Measurements from ENCODE around the gene TMUB2.

Gene TMUB2

DNA sequence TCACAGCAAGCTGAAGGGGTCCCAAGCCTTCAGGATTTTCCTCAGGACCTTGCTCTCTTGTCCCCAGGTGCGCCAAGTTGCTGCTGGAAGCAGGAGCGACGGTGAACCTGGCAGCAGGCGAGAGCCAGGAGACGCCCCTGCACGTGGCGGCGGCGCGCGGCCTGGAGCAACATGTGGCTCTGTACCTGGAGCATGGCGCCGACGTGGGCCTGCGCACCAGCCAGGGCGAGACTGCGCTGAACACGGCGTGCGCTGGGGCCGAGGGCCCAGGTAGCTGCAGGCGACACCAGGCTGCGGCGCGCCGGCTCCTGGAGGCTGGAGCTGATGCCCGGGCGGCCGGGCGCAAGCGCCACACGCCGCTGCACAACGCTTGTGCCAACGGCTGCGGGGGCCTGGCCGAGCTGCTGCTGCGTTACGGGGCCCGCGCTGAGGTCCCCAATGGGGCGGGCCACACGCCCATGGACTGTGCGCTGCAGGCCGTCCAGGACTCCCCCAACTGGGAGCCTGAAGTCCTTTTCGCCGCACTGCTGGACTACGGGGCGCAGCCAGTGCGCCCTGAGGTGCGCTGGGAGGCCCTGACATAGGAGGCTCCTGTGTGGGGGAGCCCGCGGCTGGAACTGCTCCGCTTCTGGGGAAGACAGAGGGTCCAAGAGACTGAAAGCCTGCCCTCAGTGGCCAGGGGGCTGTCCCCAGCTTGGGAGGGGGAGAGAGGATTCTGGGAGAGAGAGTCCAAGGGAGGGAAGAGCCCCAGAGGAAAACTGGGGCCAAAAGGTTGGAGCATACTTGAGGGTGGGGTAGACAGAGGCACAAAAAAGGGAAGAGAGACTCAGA lies 9.9 kb upstream of the TMUB2 start:
- DNase-seq: no peak

DNA sequence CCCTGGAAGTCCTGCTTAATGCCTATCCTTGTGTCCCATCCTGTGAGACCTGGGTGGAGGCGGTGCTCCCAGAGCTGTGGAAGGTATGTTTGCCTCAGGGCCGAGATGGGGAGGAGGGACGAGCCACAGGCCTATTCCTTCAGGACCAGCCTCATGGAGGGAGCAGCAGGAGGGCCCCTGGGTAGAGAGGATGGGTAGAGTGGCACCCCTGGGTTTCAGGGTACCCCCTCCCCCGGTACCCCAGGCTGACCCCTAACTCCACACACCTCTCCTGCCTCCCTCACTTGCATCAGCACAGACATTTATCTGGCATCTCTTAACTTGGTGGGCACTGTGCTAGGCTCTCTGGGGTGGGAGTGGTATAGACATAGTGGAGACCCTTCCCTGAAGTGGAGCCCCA lies 9.1 kb upstream of the TMUB2 start:
- no peak for DNase-seq

DNA sequence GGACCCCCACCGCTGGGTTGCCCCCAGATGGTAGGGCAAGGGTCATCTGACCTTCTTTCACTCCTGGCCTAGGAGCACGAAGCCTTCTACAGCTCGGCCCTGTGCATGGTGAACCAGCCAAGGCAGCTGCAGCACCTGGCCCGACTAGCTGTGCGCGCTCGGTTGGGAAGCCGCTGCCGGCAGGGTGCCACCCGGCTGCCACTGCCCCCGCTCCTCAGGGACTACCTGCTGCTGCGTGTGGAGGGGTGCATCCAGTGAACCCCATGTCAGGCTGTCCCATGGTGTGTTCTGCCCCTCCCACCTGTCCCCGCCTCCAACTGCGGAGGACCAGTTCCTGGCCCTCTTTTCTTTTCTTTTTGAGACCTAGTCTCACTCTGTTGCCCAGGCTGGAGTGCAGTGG lies 8.6 kb upstream of the TMUB2 start:
- DNase-seq: no peak

DNA sequence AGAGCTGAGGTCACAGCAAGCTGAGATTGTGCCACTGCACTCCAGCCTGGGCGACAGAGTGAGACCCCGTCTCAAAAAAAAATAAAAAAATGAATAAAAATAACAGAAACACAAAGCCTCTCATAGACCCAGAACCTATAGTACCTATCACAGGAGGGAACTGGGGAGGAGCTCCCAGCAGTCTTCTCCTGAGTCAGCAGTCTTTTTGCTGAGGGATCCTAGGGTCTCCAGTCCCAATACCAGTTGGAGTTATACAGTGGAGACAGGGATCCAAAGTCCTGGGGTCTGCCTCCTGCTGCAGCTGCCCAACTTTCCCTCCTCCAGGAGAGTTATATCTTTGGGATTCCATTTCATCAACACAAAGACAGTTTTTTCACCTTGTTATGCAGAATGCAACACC lies 3.7 kb upstream of the TMUB2 start:
- no peak for DNase-seq

DNA sequence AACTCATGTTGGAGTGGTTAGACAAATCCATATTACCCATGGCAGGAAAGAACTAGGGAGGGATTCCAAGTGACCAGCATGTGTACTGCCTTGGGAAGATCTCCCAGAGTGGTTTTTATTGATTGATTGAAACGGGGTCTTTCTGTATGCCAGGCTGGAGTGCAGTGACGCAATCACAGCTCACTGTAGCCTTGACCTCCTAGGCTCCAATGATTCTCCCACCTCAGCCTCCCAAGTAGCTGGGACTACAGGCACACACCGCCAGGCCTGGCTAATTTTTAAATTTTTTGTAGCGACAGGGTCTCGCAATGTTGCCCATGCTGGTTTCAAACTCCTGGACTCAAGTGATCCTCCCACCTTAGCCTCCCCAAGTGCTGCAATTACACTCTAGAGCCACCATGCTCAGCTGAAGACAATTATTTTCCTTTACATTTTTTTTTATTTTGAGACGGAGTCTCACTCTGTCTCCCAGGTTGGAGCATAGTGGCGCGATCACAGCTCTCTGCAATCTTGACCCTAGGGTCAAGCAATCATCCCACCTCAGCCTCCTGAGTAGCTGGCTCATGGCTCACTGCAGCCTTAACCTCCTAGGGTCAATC lies 2.5 kb upstream of the TMUB2 start:
- no peak for DNase-seq

DNA sequence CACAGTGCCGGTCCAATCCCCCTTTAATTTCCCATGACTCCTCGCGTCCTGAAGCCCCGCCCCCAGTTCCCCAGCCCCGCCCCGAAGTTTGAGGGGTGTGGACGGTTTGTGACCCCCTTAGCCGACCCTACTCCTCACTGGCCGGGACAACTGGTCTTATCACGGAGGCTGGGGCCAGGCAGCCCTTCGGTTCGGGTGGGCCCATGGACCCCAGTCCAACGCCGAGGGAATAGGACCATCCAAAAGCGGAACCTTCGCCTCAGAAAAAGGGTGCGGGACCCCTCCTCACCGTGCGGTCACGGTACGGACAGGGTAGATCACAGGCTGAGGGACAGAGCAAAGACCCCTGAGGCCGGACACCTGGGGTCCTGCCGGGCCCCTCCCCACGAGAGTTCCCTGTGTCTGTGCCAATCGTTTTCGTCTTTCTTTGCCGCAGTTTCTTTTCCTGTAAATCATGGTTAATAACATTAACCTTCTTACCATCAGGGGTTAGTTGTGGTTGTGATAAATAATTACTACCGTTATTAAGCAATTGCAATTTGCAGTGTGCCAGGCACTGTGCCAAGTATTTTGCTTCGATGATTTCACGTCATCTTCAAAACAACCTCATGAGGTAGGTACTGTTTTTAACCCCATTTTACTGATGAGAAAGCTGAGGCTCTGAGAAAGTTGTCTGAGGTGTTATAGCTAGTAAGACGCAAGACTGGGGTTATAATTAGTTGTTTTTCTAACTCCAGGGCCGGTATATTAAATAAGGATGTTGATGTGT lies 543 bp downstream of the TMUB2 start:
- peak in 5 of 58 donors; percentile 44 to 90 (median 79) for DNase-seq

DNA sequence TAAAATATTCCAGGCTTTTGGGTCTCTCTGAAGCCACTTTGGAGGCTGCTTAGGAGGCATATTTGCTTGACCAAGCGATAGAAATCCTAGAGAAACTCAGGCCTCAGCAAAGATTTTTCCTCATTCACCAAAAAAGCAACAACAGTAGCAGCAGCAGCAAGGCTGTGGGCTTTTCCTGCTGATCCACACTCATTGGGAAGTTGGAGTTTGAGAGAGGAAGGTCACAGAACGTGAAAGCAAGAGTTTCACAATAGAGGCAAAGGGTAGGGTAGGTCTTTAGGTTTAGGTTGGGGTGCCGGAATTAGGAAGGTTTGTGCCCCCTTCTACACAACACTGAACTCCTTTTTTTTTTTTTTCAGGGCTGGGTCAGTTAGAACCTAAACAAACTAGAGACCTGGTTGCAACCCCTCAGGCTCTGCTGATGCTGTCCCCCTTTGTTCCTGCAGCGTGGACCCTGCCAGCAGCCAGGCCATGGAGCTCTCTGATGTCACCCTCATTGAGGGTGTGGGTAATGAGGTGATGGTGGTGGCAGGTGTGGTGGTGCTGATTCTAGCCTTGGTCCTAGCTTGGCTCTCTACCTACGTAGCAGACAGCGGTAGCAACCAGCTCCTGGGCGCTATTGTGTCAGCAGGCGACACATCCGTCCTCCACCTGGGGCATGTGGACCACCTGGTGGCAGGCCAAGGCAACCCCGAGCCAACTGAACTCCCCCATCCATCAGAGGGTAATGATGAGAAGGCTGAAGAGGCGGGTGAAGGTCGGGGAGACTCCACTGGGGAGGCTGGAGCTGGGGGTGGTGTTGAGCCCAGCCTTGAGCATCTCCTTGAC lies 2.0 kb downstream of the TMUB2 start:
- DNase-seq: no peak

DNA sequence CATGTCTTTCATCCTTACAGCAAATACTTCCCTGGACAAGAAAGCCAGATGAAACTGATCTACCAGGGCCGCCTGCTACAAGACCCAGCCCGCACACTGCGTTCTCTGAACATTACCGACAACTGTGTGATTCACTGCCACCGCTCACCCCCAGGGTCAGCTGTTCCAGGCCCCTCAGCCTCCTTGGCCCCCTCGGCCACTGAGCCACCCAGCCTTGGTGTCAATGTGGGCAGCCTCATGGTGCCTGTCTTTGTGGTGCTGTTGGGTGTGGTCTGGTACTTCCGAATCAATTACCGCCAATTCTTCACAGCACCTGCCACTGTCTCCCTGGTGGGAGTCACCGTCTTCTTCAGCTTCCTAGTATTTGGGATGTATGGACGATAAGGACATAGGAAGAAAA lies 3.7 kb downstream of the TMUB2 start:
- no peak for DNase-seq

DNA sequence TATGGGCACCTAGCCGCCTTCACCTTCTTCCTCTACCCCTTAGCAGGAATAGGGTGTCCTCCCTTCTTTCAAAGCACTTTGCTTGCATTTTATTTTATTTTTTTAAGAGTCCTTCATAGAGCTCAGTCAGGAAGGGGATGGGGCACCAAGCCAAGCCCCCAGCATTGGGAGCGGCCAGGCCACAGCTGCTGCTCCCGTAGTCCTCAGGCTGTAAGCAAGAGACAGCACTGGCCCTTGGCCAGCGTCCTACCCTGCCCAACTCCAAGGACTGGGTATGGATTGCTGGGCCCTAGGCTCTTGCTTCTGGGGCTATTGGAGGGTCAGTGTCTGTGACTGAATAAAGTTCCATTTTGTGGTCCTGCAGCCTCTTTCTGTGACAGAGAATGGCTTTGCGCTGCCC lies 4.6 kb downstream of the TMUB2 start:
- peak in 1 of 58 donors; percentile 11 for DNase-seq

DNA sequence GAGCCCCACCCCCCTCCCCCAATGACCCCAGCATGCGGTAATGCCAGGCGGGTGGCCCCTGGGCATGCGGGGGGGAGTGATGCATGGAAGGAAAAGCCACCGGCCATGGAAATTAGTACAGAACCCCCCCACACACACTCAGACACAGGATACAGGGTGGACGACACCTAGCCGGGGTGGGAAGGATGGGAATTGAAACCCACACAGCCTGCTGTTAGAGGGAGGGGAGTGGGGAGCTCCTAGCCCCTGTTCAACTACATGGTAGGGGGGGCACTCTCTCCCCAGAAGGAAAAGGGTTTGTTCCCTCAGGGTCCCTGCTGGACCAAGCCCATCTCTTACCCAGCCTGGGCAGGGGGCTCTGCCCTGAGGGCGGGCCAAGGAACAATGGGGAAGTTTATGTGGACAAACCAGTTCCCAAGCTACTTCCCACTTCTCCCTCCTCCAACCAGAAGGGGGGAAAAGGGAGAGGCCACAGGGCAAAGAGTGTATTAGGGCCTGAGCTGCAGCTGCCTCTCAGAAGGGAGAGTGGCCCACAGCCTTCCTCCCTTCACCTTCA lies 5.2 kb downstream of the TMUB2 start:
- DNase-seq: no peak

DNA sequence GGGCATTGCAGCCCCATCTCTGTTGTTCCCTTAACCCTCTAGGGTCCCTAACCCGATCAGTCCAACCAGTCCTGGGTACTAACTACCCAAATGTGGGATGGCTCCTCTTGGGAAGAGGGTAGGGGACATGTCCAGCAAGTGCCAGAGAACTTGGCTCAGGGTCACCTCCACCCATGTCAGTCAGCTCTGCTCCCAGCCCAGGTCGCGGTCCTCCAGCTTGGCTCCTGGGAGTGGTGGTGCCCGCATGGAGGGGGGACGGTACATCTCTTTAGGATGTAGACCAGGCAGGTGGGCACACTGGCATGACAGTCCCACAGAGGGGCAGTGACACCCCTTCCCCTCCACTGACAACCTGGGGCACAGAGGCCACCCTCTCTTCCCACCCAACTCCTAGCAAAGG lies 6.0 kb downstream of the TMUB2 start:
- DNase-seq: no peak

DNA sequence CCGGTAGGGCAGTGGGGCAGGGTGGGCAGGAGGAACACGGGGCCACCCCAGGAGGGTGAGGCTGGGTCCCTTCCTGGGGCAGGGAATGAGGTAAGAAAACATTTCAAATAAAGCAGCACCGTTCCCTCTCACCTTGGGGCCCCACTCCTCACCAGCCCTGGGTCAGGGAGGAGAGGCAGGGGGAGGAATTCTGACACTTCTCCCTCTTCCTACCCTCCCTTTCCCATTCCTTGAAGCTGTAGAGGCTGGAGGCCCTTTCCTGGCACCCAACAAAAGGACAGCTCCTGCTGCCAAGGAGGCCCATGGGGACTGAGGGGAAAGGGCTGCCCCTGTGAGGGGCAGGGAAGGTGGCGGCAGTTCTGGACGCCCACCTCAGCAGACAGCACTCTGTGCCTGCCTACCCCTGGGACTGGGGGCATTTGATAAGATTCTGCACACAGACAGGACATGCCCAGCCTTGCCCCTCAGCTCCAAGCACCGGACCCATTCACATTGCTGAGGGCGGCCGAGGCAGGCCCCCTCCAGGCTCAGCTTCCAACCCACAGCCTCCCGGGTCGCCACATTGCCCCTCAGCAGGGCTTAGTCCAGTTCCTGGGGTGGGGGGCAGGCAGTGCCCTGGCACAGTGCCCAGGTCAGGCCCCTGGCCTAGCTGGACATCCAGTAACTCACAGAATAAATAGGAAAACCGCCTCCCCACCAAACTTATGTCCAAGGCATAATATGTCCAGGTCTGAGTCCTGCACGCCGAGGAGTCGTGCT lies 6.7 kb downstream of the TMUB2 start:
- no peak for DNase-seq

DNA sequence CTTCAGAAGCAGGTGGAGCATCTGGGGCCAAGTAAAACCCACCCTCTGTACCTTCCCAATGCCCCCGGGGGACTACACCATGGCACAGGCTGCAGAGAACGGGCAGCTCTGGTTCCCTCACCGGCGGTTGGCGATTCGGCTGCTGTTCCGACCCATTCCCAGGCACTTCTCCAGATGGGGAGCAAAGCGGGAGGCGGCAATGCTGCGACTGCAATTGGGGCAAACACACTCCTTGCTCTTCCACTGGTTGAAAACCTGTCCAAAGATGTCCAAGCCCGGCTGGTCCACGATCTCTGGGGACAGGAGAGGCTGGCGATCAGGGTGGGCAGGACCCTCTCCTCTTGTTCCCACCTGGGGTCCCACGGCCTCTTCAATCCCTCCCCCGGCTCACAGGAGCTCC lies 10.3 kb downstream of the TMUB2 start:
- DNase-seq: no peak

DNA sequence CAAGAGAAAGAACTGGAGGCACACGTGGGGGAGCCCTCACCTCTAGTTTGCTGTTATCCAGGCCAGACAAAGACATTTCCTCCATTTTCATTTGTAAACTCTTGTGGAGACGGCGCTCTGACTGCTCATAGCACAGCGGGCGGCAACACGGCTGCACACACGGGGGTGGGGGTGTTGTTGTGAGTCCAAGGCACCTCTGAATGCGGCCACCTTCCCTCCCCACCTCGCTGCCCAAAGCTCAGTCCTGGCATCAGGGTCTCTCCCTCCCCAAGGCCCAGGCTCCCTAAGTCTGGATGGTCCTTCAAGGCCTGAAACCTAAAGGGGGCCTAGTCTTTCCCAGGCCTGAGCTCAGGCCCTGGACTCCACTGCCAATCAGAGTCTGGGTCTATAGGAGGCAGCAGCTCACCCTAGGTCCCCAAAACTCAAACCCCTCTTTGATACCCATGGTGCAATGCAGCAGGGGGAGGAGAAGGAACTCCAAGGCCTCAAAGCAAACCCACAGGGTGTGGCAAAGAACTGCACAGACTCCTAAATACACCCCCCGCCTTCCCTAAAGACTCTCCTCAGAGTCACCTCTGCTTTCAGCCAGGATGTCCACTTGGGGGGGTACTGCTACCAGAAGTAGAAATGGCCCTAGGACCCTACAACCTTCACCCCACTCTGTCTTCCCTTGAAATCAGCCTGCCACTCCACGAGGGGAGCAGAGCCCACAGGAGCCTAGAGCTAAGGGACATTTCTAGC lies 11.4 kb downstream of the TMUB2 start:
- DNase-seq: peak in 13 of 58 donors; percentile 12 to 48 (median 32)

DNA sequence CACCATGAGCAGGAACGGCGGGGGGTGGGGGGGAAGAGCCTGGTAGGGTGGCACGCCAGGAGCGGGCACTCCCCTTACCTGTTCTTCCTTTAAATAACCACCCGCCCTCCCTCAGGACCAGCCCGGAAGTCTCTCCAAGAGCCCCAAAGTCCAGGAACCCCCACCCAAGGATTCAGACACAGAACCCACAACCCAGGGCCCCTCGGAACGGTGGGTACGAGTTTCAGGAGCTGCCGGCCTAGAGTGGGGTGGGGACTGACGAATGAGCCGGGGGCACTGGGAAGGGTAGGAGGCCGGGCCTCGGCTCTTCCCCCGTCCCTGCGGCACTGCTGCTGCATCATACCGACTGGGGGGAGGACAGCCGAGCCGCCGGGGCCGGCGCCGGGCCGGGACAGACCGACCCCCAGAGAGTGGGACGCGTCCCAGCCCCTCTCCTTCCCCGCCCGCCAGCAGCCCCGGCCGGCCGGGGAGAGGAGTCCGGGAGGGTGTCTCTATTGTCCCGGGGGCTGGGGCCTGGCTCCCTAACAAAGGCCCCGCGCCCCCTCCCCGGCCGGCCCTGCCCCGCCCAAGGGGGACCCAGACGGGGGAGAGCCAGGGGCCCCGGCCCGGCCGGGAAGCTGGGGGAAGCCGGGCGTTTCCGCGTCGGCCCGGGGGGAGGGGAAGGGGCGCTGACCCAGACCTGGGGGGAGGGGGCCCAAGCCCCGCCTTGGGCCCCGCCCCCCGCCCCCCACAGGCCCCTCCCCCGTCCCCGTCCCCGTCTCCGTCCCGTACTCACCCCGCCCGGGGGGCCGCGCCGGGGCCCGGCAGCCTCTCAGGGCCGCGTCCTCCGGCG lies 12.2 kb downstream of the TMUB2 start:
- DNase-seq: peak in 26 of 58 donors; percentile 16 to 72 (median 46)

DNA sequence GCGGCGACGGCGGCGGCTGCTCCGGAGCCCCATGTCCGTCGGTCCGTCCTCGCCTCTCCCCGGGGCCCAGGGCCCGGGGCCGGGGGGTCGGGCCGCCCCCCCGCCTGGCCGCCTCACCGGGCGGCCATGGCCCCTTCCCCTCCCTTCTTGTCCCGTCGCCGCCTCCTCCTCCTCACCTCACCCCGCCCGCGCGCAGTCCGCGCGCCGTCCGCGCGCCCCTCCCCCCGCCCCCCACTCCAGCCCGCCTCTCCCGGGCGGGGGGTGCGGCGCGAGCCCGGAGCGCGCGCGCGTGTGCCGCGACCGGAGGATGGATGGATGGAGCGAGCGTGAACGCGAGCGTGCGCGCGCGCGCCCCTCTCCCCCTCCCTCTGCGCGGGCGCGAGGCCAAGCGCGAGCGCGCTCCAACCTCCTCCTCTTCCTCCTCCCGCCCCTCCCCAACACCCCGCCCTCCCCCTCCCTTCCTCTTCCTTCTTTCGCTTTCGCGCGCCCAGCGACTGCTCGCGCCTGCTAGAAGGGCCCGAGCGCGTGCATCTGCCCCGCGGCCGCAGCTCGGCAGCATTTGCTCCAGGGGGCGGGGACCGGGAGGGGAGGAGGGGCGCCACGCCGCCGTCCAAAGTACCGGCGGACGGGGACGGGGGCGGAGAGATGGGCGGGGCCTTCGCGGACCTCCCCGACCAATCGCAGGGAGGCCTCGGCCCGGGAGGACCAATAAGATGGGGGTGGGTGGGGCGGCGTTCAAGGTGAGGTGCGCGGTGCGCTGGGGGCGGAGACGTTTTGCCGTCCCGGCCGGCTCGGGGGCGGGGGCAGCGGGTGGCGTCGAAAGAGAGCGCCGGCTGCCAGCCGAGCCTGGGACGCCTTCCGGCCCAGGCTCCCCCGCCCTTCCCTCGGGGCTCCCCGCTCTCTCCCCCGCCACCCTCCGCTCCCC lies 13.0 kb downstream of the TMUB2 start, which contains the start of gene ATXN7L3:
ATXN7L3 (minus strand) TSS at position 332 of the 925 bp plus-strand sequence. CDS start 1,814 bp downstream, outside the sequence.
- DNase-seq: peak; percentile 33 to 98 (median 95)

DNA sequence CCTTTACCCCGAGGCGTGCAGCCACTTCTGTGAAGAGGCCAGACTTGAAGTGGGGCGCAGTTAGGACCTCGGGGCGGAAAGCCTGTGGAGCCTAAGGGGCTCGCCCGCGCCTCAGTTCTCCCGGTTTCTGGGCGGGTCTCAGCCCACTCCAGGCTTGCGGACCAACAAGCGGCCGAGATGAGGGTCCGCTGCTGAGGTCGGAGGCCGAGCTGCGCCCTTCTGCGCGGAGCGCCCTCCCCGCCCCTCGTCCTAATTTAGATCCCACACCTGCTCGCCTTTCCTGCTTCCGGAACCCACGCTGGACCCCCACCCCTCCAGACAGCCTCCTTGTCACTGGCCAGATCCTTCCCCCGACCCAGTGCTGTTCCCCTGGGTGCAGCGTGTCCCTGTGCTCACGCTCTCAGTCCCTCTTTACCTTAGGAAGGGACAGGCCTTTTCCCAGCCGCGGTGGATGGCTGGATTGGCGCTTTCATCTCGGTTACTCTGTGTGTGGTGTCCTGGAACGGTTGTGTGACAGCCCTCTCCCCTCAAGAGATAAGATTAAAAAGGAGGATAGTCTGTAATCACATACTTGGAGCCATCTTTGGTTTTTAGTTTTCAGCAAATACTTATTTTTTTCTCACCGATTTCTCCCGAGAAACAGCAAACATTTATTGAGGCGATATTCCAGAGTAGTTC lies 13.8 kb downstream of the TMUB2 start:
- DNase-seq: peak in 9 of 58 donors; percentile 32 to 66 (median 53)

Measured in anterior cingulate cortex (tissue), 58 donors.